ENCODE data around the gene TRIP12. TPM values are rescaled to one million over a fixed set of nuclear protein-coding genes. Genes with fewer than 3 reads are reported as not detected.

Gene TRIP12
- total and polyA plus RNA-seq, 2 of the 8 experiments (the other 6 are each of a cell fraction or from before 2014, with no cell fraction given): 23.1 to 174 TPM

DNA sequence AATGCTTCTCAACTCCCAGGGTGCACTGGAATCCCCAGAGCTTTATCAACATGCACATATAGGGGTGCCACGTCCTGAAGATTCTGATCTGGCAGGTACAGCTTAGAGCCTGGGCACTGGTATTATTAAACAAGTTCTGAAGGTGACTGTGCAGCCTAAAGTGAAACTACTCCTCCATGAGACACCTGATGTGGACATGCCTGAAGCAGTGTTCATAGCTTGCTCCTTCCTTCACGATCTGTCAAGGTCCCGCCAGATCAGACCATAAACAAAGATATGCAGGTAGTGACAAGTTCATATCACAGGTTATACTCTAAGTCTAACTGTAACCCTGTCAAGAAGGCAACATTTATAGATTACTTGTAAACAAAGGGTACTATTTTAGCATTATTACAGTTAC is 142.2 kb downstream of the TRIP12 start:
- Histone ChIP-seq H2AFZ (ENCODE audit: low read length) (no peak overlapping the region), H3K4ac (replicated peaks; ENCODE audit: insufficient read length, low read depth, low read length) (no peak overlapping the region), H3K18ac (ENCODE audit: extremely low read depth, low read length) (no peak overlapping the region), H4K8ac (ENCODE audit: extremely low read depth, insufficient read depth, low read length) (no peak overlapping the region), H3K27me3 (replicated peaks in 1 of 4; ENCODE audit: control insufficient read depth in 3 of 4, extremely low read depth in 1 of 4, insufficient read depth in 3 of 4, low read length in 3 of 4) (no peaks in the 10 kb centered on the region), H3K36me3 (ENCODE audit: control insufficient read depth in 2 of 4, insufficient read depth in 4 of 4, low read length in 3 of 4) (peaks cover 0 to 20% (median 12%) of the 10 kb centered on the region in 4 experiments; a peak in 5 of 8 replicates), H3K27ac (ENCODE audit: low read depth, low read length) (no peak overlapping the region), H3K23me2 (ENCODE audit: low read depth, low read length) (no peaks in the 10 kb centered on the region), H3K79me1 (ENCODE audit: low read depth, low read length) (no peaks in the 10 kb centered on the region), H3K56ac (replicated peaks; ENCODE audit: insufficient read length, low read depth, low read length) (no peak overlapping the region), H4K20me1 (replicated peaks in 1 of 2; ENCODE audit: control insufficient read depth in 1 of 2, insufficient read depth in 2 of 2, low read length in 2 of 2) (peaks cover 0 to 2% of the 10 kb centered on the region in 2 experiments), H4K91ac (replicated peaks; ENCODE audit: insufficient read length, low read length) (no peak overlapping the region), H2AK5ac (ENCODE audit: low read depth, low read length) (no peak overlapping the region), H2BK20ac (ENCODE audit: low read length) (no peak overlapping the region), H2BK12ac (ENCODE audit: low read depth, low read length) (no peak overlapping the region), H3K4me2 (ENCODE audit: insufficient read depth in 1 of 2, low read depth in 2 of 2, low read length in 2 of 2) (no peak overlapping the region), H3K23ac (ENCODE audit: insufficient read length) (no peak overlapping the region), H3K79me2 (ENCODE audit: control insufficient read depth in 1 of 2, insufficient read depth in 2 of 2, low read length in 2 of 2) (peaks cover 0 to 9% of the 10 kb centered on the region in 2 experiments; a peak in 1 of 4 replicates), H3K14ac (ENCODE audit: insufficient read length) (no peak overlapping the region), H2BK5ac (ENCODE audit: low read depth, low read length) (no peak overlapping the region), H3K4me3 (ENCODE audit: extremely low read depth in 1 of 4, insufficient read depth in 2 of 4, low read depth in 3 of 4, low read length in 4 of 4) (no peak overlapping the region), H2BK120ac (replicated peaks; ENCODE audit: low read depth, low read length) (no peak overlapping the region), H3K4me1 (replicated peaks in 1 of 4; ENCODE audit: control insufficient read depth in 3 of 4, insufficient read depth in 4 of 4, low read length in 3 of 4) (peaks cover 3 to 27% (median 13%) of the 10 kb centered on the region in 4 experiments; a peak in 6 of 7 replicates), H2BK15ac (ENCODE audit: low read length) (no peak overlapping the region), H3K9me3 (ENCODE audit: insufficient read depth in 2 of 2, low read depth in 1 of 2, low read length in 1 of 2) (no peaks in the 10 kb centered on the region), H4K5ac (ENCODE audit: insufficient read length, low read depth, low read length) (no peak overlapping the region), H3K9ac (replicated peaks in 1 of 4; ENCODE audit: extremely low read depth in 1 of 4, low read depth in 3 of 4, low read length in 3 of 4) (no peak overlapping the region)
- WGBS, 2 experiments (ENCODE audit: extremely low coverage in 1 of 2, insufficient coverage in 1 of 2, insufficient read length in 1 of 2, insufficient replicate concordance in 2 of 2, low coverage in 1 of 2, low lambda C conversion rate in 2 of 2, missing lambda C conversion rate in 1 of 2): 94% methylated on average over 3 of the region's 3 CpGs; no CpG with 5 or more reads in 1 of the 2 experiments
- DNase-seq (ENCODE audit: low read depth in 1 of 2, low spot score in 2 of 2): no peak
- ChIA-PET CTCF (ENCODE audit: partially characterized antibody) (interaction anchor here (0.6 to 4.3 kb wide), 14 partner anchors 10 to 988 kb away, joined by 3 to 24 read pairs (median 5); no protein-coding TSS in a partner anchor), POLR2A (ENCODE audit: partially characterized antibody) (no interaction called here)
- no peak for FAIRE-seq
- no peak for TF ChIP-seq POU5F1 (IDR thresholded peaks at IDR 0.05; ENCODE audit: low read depth, low read length)
- TF ChIP-seq SIX5 (IDR thresholded peaks at IDR 0.05; ENCODE audit: low read depth, low read length): no peak
- TF ChIP-seq CREB1 (IDR thresholded peaks at IDR 0.05): no peak
- TF ChIP-seq JUN (IDR thresholded peaks at IDR 0.05; ENCODE audit: low read depth, low read length): no peak
- no peak for TF ChIP-seq TEAD4 (IDR thresholded peaks at IDR 0.05; ENCODE audit: low read depth, low read length)
- TF ChIP-seq, protein P1, sequence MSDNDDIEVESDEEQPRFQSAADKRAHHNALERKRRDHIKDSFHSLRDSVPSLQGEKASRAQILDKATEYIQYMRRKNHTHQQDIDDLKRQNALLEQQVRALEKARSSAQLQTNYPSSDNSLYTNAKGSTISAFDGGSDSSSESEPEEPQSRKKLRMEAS (IDR thresholded peaks at IDR 0.05): no peak
